NB4 (cell line): ENCODE data around the gene AGL.

Source experiments
- CTCF ChIP-seq: IDR thresholded peaks from one replicate; pipeline ENCODE4 v1.5.1; 2012; ENCODE audit warnings: low read depth, low read length
- MYC ChIP-seq: IDR thresholded peaks from 2 replicates; pipeline ENCODE4 v1.6.1; 2011; ENCODE audit warnings: low read depth, low read length
- POLR2A ChIP-seq: IDR thresholded peaks from 2 replicates; pipeline ENCODE4 v1.6.1; 2011; ENCODE audit warnings: mild to moderate bottlenecking; ENCODE audit not compliant: insufficient read length; ENCODE audit errors: extremely low read depth

- TF ChIP-seq POLR2A (no peak), CTCF (no peak), MYC (no peak)
Observed at GRCh38 chr1:99891997-99892396, 41.8 kb downstream of the AGL start.
